Fibroblast of skin of left biceps (primary cell): Measurements from ENCODE around the gene SLC30A7.

ENCODE experiments used
- DNase-seq, 2 experiments: peaks; one replicate each; pipeline ENCODE4 v3.0.0-alpha.2; 2013; ENCODE audit warnings: low read depth in 2 of 2

SLC30A7 gene

DNA sequence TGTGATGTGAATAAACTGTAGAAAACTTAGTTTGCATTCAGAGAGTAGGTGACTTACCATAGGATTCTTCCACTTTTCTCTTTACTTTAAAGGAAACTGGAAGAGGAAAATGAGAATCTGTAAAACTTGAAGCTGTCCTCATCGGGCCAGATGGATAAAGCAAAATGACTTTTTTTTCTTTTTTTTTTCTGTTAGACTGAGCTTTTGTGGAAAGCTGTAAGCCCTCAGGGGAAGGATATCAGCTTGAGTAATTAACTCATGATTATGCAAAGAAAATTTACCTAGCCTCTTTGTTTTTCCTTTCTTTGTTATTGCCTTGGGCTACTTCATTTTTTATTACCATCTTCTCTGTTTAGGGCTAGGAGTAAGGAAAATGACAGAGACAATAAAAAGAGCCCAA, 76.3 kb downstream of the SLC30A7 start:
- no peak for DNase-seq

DNA sequence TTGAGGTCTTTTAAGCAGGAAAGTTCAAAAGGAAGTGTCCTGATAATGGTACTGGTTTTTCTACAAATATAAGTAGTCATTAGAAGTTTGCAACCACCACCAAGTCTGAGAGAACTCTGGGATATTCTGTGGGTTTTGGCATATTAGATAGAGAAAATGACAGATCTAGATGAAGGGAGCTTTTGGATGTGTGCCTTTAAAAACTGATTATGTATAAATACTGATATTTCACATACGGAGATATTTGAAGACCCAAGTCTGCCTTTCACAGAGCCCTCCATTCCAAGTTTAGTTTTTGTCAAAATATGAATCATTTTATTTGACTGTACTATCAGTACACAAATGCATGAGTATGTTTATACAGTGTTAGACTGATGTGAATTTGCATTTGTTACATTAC, 81.0 kb downstream of the SLC30A7 start:
- DNase-seq = no peak

DNA sequence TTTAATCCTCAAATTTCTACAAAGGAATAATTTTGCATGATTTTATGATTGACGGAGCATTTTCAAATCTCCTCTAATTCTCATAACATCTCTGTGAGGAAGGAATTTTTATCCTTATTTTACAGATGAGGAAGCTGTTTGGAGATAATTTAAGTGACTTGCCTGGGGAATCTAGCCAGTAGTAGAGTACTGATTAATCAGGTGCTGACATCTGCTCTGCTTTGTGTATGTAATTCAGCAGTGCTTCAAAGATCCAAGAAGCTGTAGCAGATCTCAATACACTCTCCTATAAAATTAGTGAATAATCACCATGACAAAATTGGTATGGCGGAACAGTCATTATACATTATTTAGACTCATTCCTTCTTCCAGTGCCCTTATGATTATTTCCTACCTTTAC, 83.7 kb downstream of the SLC30A7 start:
- peak in 1 of 2 experiments; percentile 21 for DNase-seq

DNA sequence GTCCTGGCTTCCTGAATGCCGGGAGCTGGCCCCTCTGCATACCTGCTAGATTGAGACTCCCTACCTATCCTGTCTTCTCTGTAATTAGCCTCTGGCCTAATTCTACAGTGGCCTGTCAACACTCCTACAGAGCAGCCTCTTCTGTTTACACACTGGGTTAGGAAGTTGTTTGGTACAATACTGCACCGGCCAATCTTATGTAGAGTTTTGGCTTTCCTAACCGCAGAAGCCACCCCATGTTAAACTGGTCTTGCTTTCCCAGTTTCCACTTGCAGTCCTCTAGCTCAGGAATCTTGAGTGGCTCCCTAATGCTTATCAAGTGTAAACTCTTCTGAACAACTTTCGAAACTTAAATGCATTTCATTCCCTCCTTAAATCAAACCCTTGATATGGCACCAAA, 86.9 kb downstream of the SLC30A7 start:
- no peak for DNase-seq

DNA sequence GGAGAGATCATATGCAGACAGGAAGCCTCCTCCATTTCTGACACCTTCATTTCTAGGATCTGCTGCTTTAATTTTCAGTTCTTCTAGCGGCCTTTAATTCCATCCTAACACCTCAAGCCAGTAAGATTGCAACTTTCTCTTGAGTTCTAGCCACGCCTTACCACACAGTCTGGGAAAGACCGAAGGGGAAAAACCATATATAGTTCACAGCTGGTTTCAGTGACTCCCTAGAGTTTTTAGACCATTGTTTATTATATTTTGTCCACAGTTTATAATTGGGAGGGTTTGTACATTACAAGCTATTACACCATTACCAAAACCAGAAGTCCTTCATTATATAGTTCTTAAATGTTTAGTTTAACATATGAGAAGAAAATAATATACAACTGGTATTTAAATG, 92.2 kb downstream of the SLC30A7 start:
- no peak for DNase-seq

DNA sequence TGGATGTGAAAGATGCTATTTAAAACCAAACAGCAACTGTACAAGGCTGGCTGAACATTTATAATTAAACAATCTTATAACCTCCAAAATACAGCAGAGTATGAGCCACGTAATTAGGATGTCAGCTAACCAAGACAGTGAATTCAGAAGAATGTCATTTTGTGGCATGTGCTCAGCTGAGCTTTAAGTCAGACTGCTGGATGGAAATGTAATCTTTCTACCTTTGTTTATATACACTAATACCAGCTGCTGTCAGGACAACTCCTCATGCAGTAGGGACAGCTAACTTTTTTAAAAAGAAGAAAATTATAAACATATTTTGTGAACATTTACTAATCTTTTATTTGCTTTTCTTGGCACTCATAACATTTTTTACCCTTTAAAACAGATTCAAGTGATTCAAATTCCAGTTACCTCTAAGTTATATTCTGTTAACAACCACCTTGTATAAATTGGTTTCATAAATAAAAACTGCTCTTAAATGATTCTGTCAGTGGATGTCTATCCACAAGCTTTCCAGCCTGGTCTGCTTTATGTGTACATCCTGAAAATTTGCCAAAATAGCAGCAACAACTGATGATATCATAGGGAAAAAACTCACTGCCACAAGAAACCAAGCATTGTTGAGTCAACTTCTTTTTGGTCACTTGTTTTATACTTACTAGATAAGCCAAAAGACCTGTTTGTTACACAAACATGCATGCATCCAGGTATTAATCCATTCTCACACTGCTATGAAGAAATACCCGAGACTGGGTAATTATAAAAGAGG, 93.6 kb downstream of the SLC30A7 start:
- peak; percentile 61 to 69 for DNase-seq

DNA sequence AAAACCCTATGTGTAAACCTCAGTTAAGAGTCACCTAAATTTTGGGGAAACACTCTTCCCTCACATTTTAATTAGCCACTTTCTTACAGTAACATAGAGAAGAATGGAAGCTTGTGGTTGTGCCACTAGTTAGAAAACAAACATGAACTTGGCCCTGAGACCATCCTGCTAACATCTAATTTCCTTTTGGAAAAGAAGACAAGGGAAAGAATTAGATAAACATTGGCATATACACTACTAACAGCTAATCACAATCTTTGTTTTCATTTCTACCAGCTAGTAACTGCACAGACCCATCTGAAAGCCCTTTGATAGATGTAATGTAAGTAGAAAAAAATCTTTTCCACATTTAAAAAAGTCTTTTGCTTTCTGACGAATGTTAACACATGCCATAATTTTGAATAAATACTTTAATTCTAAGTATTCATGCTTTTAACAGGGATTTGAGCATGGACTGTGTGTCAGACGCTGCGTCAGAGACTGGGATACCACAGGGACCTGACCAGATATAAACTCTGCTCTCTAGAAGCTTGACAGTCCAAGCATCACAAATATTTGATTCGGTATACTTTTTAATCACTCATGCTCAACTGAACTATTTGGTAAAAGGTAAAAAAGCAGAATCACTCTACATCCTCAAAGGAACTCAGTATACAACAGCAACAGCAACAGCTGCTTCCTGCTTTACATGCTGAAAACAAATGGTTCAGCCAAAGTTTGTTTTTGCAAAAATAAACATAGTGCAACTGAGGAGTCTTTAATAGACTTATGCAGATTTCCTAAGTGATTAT, 99.5 kb downstream of the SLC30A7 start:
- no peak for DNase-seq

DNA sequence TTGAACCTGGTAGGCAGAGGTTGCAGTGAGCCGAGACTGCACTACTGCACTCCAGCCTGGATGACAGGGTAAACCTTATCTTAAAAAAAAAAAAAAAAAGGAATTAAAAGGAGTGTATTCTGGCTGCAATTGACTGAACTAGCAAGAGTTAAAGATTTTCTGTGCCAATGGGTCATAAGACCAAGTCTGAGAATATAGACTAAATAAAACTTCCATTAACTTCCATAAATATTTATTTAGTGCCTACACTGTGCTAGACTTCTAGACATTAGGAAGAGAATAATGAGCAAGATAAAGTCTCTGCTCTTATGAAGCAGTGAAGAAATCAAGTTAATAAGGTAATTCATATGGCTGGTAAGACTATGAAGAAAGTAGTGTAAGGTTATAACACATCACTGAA, 102.5 kb downstream of the SLC30A7 start:
- DNase-seq = no peak

DNA sequence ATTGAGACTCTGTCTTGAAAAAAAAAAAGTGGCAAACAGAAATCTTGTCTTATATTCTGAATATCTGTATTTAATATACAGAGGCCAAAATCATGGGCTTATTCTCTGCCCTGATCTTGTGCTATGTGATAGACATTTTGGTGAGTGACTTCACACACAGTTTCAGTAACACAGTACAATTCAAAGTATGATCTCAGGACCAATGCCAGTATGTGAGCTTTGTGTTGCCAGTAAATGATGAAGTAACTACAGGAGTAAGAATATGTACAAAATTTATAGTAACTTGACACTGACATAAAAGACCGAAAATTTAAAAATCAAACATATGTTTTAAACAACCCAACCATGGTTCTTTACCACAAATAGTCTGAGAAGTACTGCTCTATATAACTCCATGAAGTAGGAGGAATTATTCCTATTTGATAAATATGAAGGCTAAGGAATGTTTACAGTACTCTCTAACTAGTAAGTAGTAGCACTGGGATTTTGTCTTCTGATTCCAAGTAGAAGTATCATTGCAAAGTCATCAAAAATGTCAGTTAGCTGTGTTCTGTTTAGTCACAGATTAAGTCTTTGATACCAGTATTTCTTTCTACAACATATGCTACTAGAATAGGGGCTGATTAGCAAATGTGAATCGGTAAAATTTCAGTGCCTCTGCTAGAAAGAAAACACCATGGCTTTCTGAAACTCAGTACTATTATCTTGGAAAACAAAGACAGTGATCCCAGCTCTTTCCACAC, 104.4 kb downstream of the SLC30A7 start:
- DNase-seq = no peak

DNA sequence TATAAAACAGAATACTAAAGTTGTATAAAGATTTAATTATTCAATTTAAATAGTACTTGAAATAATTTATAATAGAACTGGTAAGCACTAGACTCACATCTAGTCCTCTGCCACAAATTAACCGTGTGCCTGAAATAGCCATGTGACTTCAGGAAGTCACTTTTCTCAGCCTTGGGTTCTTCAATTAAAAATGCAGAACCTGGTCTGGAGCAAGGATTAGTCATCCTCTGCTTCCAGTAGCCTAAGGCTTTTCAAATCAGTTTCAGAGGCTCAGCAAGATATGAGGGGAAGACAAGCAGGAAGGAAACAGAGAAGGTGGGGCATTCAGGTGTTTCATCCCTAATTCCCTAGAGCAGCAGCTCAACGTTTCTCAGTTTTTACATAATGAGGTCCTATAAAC, 106.7 kb downstream of the SLC30A7 start:
- DNase-seq = no peak

DNA sequence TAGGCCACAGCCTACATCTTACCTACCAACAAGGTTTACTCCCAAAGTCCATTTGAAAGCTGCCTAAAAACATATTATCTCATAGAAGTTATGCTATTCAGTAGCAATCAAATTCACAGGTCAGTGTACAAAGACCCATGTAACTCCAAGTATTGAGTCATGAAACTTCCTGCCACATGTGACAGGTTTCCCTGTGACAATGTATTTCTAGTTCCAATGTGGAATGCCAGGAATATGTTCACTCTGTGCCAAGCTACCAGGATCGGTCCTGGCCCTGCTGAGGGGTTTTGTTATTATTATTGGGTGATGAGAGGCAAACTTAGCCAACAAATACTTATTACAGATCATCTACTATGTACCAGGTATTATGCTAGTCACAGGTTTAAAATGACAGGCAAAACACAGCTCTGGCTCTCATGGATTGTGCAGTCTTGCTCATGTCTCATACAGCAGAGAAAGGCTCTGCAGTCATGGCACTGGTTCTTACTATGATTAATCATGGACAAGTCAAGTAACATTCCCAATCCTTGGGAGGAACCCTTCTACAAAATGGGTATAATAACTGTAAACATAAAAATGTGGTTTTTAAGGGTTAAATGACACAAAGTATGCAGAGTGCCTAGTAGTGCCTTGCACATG, 107.2 kb downstream of the SLC30A7 start:
- DNase-seq = no peak

DNA sequence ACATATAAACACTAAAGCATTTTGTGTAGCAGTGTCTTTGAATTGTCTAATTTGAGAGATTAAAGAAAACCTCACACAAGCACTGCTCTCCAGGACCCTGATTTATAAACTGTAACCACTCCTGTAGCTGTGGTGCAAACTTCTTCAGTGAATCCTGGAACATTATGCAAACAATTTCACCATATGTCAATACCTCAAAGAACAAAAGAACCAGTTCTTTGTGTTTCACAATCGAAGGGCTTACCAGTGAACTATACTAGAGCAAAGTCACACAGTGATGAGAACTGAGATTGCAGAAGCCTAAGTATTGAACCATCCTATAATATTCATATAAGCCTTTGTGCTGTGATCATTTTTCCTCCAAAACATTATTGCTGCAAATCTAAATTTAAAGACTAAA, 108.2 kb downstream of the SLC30A7 start:
- DNase-seq = no peak

DNA sequence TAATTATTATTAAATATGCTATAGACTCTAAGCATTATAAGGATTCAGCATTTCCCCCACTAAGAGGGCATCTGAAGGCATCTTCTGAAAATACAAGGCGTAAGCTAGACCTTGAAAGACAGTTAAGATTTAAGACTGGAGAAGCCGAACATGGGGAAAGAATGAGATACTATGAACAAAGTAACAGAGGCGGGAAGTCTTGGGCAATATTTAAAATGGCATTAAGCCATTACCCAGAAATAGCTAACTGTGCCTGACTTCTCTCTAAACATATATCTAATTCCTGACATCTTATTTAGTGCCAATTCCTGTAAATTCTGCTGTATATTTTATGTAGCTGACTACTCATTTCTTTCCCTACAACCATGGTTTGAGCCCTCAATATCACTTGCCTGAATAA, 108.8 kb downstream of the SLC30A7 start:
- no peak for DNase-seq

DNA sequence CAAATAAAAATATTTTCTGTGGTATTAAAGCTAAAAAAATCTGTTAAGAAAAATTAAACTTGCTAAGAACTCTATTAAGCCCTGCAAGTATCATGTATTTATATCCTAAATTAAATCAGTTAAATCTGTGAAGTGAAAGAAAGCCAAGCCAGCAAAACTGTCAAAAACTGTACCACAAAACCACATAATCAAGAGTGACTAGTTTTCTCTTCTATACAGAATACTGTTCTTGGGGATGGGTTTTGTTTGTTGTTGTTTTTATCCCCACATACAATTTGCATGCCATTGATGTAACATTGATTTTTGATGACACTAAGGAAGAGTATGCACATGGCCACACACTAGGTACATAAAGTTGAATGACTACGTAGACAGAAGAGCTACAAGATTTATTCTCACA, 109.3 kb downstream of the SLC30A7 start:
- no peak for DNase-seq

DNA sequence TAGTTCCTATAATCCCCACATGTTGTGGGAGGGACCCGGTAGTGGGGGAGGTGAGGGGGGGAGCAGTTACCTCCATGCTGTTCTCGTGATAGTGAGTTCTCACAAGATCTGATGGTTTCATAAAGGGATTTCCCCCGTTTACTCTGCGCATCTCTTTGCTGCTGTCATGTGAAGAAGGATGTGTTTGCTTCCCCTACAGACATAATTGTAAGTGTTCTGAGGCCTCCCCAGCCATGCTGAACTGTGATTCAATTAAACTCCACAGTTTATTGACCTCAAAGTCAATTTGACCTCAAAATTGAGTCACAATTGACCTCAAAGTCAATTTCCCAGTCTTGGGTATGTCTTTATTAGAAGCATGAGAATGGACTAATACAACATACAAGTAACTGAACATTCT, 110.0 kb downstream of the SLC30A7 start:
- no peak for DNase-seq

DNA sequence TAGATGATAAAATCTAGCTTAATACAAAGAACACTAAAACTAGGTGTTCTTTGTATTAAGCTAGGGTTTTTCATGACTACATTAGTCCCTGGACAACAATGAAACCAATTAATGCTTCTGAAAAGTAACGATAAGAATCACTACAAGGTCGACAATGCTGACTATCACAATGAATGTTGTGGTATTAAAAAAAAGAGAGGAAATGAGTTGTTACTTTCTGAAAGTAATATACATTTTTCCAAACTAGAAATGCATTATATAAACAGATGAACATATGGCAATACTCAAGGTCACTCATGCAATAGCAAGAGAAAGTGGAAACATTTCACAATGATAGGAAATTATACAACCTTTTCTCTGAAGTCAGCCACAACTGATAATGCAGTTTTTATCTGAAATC, 110.7 kb downstream of the SLC30A7 start:
- no peak for DNase-seq

DNA sequence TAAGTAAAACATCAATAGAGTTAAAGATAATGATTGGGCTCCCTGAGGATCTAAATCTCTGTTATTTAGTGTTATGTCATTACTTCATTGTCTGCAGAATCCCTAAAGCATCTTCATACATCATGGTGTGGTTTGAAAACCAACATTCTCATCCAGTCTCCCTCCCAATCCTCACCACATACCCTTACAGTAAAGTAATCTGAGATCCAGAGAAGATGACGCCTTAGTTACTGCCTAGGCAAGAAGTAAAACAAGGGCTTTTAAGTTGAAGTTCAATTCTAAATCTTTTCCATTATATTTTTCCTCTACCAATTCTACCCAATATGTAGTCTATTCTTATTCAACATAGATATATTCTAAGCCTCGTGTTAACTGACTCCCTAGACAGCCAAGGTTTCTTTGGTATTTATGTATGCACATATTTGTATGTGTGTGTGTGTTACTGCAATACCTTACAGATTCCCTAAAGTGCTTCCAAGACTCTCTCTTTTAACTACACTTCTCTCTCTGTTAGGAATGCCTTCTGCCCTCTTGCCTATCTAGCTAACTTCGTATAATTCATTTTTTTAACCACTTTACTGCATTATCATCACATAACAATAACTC, 112.4 kb downstream of the SLC30A7 start:
- no peak for DNase-seq

DNA sequence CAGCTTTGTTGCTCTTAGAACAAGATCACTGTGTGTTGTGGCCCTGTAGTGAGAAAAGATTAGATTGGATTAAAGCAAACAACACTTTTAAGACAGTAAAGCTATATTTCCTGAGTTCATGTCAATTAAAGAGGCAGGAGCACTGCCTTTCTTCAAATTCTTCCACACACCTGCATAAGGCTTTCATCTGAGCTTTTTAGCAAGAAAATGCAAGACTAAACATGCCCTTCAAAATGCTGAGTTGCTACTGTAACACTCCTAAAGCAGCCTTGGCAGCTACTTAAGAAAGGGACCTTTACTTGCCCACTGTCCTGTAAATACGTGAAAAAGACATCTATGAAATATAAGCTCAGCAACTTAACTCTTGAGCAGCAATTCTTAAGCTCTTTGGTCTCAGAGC, 117.9 kb downstream of the SLC30A7 start:
- DNase-seq = no peak

DNA sequence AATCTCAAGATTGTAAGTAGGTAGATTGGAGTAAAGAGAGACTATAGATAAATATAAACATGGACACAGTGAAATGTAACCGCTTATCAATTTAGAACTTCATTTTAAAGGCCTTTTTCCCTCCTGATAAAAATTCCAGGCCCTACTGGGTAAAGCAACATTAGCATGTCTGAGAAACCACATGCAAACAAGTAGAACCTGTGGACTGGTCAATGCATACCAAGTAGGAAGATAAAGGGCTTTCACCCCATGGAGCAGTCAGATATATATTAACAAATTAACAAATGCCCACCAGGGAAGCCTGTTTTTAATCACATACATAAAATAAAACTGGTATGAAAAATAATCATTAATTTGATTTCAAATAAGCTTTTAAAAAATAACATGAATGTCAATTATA, 121.6 kb downstream of the SLC30A7 start:
- DNase-seq = no peak

DNA sequence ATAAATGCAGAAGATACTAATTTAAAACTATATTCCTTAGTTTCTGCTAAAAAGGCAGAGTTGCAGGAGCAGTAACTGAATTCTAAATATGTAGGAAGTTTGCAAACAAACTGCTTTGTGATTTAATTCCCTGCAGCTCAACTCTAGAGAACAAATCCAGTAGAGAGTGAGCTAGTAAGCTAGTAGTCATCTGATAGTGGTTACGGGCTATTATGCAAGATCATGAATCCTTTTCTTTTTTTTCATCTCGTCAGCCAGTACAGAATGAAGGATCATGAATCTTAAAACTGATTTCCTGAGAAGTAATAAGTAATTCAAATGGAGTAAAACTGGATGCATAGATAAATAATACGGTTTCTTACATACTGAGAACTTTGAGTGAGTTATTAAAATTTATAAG, 126.4 kb downstream of the SLC30A7 start:
- no peak for DNase-seq

DNA sequence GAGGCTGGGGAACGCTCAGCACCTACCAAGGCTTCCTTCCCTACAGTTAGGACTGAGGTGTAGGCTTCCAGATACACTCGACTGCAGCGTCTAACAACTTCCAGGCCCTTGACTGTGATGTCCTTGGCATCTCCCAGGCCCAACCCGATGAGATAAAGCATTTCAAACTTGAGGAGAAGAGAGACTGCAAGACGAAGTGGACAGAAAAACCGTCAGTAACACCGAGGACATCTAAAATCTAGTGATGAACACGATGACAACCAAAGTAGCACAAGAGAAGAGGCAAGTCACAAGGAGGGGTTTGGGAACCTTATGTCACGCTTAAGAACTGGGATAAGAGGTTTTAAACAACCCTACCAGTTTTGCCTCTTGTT, 129.4 kb downstream of the SLC30A7 start:
- no peak for DNase-seq
